COLO668 (cell line): ENCODE results near the gene GBF1.
"Not testable (repeated sequence)": the region's sequence is repeated elsewhere in the genome, so short reads cannot be mapped to it uniquely, and the experiment has no call there.

Experiments used
- DNase-seq: peaks from one replicate; lab custom pipeline; 2025; ENCODE audit not compliant: unreplicated experiment; lab: John Stamatoyannopoulos, UW

GBF1 gene

DNA sequence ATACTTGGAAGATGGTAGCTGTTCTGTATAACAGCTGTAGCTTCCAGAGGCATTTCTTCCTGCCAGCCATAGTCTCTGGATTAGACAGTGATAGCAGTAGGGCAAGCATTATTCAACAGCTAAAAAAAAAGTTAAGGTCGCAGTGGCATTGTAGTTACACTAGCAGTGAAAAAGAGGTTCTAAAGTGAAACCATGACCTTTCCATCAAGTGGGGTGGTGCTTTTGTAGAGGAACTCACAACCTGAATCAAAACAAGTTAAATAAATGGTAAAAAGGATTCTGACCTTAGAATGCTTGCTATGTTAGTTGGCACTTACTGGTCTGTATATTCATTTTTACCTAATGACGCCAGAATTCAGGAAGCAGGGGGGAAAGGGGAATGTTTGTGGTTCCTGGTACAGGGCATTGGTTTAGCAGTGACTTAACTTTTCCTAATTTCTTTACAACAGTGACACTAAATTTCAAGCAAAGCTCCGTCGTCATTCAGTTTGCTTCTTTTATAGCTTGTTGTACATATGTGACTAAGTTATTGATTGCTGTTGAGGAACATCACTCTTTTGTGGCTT, 55.0 kb downstream of the GBF1 start:
- no peak for DNase-seq

DNA sequence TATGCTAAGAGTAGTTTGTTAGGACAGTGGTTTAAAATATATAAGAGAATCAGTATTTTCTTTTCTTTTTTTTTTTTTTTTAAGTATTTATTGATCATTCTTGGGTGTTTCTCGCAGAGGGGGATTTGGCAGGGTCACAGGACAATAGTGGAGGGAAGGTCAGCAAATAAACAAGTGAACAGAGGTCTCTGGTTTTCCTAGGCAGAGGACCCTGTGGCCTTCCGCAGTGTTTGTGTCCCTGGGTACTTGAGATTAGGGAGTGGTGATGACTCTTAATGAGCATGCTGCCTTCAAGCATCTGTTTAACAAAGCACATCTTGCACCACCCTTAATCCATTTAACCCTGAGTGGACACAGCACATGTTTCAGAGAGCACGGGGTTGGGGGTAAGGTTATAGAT, 55.6 kb downstream of the GBF1 start:
- not testable (repeated sequence) for DNase-seq

DNA sequence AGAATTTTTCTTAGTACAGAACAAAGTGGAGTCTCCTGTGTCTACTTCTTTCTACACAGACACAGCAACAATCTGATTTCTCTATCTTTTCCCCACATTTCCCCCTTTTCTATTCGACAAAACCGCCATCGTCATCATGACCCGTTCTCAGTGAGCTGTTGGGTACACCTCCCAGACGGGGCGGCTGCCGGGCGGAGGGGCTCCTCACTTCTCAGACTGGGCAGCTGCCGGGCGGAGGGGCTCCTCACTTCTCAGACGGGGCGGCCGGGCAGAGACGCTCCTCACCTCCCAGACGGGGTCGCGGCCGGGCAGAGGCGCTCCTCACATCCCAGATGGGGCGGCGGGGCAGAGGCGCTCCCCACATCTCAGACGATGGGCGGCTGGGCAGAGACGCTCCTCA, 56.0 kb downstream of the GBF1 start:
- DNase-seq = not testable (repeated sequence)

DNA sequence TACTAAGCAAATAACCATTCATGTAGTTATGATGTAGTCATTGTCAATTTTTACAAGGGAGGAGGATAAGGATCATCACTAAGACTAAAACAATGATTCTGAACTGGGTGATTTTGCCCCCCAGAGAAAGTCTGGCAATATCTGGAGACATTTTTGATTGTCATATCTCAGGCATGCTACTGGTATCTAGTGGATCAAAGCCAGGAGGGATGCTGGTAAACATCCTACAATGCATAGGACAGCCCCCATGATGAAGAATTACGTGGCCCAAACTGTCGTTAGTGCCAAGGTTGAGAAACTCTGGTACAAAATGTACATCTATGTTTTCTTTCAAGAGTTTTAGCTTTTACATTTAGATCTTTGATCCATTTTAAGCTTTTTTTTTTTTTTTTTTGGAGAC, 57.3 kb downstream of the GBF1 start:
- no peak for DNase-seq

DNA sequence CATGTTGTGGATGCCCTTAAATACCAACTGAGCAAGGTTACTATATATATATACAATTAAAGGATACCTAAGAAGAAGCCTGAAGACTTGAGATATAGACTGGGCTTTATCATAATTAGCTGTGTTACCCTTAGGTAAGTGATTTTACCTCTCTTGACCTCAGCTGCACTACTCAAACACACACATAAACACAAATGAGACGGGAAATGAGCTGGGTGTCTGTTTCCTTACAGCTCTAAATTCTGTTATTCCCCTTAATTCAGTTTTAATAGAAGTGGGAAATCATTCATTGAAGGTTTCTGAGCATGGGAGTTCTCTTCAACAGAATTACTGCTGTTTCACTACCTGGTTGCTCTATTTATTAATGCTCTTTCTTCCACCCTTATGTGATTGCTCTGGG, 60.7 kb downstream of the GBF1 start:
- DNase-seq = no peak

DNA sequence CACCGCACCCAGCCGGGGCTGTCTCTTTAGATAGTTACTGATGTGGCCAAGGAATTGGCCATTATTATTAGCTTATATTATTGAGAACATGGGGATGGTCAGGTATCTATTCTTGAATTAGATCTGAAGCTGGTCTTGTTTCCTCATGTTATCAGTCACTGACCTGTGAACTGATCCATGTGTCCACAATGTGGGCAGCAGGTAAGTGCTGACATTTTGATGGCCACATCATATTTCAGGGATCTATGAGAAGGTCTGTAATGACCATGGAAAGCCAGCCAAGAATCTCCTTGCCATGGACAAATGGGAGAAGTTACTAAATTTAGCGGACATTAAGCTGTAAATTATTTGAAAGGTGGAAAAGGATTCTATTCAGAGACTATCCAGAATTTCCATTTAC, 61.4 kb downstream of the GBF1 start:
- DNase-seq = no peak

DNA sequence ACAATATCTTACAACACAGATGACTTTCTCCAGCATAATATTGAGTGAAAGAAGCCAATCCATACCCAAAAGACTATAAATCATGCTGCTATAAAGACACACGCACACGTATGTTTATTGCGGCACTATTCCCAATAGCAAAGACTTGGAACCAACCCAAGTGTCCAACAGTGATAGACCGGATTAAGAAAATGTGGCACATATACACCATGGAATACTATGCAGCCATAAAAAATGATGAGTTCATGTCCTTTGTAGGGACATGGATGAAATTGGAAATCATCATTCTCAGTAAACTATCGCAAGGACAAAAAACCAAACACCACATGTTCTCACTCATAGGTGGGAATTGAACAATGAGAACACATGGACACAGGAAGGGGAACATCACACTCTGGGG, 63.0 kb downstream of the GBF1 start:
- not testable (repeated sequence) for DNase-seq

DNA sequence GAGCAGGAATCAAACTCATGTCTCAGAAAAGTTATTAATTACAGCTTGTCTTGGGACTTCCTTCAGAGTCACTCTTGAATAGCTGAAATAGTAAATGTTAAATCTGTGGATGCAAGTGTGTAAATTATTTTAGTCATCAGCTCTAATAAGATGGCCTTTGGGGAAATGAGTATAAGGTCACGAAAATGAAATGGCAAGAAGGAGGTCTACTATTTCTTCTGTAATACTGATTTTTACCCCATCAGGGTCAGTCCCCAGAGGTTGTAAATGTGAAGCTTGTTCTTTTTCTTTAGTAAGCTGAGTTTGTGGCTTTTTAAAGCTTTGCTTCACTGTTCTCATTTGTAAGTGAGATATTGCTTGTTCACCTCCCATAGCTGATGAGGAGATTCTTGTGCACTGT, 63.9 kb downstream of the GBF1 start:
- no peak for DNase-seq

DNA sequence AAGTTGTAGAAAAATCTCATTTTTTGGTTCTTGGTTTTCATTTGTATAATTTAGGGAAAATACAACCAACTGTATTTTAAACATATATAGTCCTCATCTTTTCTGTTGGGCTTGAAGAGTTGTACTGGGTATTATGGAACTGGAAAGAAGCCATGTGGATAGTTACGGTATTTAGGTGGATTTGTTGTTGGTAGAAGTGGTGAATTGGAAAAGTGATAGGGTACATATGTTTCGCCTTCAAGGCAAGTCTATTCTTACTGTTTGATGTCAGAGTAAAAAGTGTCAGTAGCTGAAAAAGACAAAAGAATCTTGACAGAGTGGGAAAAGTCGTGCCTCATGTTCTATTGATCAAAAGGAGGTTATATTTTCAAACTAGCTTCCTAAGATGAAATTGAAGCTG, 64.6 kb downstream of the GBF1 start:
- DNase-seq = no peak

DNA sequence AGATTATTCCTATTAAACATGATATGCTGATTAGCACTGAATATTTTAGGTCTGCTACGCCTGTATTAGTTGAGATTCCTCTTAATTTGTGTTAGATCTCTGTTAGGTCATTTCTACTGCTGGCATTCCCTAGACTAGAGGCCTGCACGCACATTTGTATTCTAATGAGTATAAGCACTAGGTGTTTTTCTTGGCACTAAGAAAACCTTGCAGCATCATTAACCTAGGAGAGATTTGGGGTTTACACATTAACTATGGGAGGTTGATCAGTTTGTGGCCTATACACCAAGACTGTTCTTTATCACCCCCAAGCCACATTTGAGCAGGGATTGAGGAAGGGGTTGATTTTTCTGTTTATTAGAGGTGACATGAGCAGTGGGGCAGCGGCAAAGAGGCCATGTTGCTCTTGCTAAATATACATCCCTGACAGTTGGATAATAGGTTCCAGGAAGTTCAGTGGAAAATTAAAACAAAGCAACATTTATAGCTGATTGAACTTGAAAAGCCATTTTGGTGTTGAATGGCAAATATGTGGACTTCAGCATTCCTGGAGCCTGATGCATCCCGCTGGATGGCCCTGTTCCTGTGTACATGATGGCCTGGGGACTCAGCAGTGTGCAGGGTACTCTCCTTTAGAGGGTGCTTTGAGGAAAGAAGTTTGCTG, 65.2 kb downstream of the GBF1 start:
- no peak for DNase-seq

DNA sequence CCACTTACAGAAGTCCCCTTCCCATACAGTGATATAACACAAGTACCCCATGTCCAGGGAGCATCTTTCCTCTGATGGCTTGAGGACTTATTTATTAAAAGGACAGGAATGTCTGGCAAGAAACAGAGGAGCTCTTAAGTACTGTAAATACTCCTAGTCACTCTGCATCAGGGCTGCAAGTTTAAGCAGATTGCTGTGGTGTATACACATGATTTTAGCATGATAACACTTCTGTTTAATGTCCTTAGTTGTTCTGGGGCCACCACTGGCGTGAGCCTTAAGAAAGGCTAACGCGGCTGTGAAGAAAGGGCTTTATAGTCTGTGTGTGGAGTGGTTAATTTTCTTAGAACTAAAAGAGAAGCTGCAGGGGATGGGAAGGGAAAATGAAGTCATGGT, 65.7 kb downstream of the GBF1 start:
- no peak for DNase-seq

DNA sequence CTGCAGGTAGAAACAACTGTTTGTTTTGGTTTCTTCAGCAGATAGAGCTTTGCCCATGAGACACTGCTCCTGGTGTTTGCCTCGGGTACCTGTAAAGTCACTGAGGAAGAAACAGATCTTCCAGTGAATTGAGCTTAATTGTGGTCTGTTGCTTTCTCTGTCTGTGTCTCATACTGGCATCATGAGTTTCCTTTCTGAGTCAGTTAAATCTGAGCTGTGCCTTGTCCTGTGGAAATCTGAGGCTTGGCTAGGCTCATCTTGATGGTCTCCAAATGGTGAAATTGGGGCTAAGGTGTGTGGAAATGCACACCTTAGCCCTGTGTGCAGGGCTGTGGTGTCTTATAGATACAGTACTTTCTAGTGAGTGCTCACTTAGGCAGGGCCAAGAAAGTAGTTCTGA, 67.4 kb downstream of the GBF1 start:
- DNase-seq = no peak

DNA sequence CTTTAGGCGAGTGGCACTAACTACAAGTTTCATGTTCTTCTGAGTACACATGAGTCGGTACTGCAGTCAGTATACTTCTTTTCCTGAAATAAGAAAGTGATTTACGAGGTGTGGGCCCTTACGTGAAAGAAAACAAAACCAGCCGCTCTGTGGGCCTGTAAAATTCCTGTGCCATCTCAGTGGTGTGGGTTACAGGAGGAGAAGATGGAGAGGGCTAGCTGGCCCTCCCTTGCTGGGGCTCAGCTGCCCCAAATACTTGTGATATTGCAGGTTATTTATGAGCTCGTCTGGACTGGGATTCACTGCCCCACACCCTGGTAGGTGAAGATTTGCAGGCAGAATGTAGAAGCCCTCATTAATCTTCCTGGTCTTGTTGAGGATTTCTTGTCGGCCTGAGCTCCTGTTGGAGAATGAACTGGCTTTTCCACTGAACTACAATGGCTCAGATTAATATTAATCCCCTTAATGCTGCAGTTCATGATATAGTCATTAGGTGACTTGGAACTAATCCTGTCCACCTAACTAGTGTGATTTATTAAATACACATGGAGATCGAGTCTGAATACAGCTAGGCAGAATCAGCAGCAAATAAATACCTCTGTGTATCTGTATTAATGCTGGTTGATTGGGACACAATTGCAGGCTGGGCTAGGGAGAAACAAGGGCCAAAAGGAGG, 68.0 kb downstream of the GBF1 start:
- no peak for DNase-seq

DNA sequence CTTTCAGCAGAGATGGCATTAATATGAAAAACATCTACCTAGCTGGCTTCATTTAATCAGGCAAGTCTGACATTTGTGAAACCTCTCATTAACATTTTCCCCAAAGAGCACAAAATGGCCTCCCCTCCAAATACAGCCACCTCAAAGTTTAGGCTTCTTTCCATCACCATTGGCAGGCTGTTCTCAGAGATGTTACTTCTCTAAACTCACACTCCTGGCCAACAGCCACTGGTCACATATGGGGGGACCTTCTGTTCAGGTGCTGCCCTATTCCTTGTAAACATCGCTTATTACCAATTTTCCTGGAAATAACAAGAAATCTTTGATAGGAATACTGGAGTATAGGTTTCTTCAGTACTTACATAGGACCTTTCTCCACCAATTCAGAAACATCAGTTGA, 69.5 kb downstream of the GBF1 start:
- no peak for DNase-seq

DNA sequence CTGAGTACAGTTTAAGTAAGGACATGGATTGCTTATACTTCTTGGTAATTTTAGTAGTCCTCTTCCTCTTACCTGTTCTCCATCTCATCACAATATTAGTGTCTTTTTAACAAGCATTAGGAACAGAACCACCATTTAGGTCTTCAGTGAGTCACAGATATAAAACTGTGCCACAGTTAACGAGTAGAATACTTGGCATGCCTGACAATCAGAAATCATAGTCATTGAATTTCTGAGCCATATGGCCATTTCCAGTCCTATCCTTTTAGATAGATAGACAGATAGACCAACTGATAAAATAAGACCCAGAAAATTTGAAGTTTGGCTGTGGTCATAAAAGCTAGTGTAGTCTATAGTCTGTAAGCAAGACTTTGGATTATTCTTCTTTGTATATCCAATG, 71.1 kb downstream of the GBF1 start:
- no peak for DNase-seq

DNA sequence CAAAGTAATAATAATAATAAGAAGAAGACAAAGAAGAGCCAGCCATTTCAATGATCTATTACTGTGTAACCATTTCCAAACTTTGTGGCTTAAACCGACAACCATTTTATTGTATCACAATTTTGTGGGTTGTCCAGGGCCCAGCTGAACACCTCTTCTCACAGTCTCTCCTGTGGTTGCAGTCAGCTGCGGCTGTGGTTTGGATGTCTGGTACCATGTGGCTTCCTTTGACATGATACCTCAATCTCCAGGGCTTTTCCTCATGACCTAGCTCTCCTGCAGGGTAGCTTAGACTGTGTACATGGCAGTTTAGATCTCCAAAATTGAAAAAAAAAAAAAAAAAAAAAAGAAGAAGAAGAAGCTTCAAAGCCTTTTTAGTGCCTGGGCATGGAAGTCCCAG, 77.6 kb downstream of the GBF1 start:
- DNase-seq = no peak

DNA sequence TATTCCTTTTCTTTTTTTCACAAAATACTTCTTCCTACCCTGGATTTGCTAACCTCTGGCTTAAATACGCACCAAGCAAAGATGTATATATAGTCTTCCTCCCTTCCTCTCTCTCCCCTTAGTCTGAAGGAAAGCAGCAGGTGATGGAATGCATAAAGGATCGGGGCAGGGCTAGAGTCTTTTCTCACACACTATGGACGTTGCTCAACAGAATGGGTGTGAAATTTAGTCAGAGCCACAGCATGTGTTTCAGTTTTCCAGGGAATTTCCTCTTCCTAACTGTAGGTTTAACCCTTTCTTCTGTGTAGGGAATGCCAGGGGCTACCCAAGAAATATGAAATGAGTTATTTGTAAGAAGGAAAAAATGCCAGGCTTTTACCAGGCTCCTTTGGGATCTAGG, 78.7 kb downstream of the GBF1 start:
- no peak for DNase-seq

DNA sequence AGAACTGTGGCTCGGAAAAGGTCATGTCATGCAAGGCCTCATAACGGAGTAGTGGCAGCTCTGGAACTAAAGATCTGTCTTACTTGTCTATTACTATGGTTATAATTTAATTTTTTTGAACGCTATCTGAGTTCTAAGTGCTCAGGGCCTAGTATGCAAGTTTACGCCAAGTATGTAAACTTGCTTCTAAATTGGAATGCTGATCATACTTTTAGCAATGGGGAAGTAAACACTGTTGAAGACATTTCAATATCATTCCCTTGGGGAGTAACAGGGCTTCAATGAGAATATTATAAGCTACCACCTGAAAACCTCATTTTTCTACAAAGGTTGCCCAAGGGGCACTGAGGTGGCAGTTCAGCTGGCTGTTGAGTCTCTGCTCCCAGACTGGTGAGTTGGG, 80.7 kb downstream of the GBF1 start:
- DNase-seq = no peak

DNA sequence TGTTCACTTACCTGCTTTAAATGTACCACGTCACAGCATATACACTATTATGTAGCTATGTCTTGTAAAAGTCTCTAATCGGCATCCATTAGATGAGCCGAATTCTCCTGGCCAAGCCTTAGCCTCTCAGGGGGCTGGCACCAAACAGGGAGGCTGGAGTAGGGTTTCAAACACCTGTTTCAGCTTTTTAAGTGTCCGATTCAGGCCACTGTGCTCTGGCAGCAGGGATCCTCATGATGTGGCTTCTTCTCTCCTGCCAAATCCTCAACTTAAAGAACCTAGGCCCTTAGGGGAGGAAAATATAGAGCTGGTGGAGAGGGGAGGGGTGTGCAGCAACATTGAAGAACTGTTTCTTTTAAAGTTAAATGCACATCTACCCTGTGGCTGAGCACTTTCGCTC, 81.7 kb downstream of the GBF1 start:
- DNase-seq = no peak

DNA sequence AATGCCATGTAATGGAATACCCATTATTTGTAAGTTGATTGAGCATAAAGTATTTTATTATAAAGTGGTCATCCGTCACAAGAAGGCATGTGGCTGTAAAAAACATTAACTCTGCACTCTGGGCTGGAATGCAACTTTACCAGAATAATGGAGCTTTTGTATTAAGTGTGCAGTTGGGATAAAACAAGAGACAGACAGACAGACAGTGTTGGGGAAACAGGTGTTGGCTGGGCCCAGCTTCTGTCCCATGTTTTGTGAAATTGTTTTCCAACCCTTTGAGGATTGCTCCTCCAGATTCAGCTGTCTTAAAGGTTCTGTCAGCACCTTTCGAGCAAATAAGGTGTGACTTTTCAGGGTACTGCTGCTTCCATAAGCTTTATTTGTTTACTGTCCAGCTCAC, 82.3 kb downstream of the GBF1 start:
- no peak for DNase-seq

DNA sequence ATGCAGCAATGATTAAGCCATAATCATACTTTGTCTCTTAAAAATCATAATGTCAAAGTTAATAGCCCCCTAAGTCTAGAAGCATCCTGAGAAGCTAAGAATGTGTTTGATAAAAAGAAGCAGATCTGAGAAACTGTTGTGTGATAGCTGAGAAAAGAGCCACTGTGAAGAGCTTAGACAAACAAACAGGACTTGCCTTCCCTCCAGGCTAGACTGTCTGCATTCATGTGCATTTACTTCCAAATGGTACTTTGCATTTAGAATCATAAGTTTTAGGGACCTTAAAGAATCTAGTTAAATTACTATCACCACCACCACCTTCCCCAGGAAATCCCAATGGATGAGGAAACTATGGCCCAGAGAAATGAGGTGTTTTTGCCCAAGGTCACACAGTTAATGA, 87.4 kb downstream of the GBF1 start:
- no peak for DNase-seq

DNA sequence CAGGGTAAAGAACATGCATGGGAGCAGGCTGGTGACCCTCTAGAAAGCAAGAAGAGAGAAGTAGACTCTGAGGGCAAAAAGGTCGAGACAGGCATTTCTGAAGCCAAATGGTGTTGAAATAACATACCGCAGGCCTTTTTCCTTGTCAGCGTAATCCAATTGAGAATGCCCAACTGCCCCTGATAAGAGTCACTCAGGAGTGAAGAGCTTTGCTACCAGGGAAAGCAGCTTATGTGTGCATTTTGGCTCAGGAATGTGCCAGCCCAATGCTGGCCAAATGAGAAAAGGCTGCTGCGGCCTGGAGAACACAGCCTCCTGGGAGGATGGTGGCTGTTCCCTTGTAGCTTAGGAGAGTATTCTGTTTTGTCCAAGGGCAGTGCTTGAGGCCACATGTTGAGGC, 88.8 kb downstream of the GBF1 start:
- DNase-seq = no peak

DNA sequence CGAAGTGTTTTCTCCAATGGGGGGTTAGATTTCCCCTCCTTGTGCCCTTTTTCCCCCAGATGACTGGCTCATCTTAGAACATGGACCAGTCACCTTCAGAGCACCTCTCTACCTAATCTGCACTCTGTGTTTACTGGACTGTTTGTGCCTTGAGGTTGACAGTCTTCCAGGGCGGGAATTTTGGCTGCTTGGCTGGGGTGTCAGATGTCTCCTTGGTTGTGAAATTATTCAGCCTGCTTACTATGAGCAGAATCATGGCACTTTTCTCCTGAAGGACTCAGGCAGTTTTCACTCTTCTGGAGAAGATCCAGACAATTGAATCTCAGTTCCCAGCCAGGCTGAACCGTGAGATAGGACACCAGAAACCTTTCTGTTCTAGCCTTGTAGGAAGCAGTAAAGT, 89.9 kb downstream of the GBF1 start:
- DNase-seq = no peak
